GM21360 (cell line): ENCODE measurements around the gene P2RX3.

Experiments
- ATAC-seq: cut with Tn5 transposase; IDR thresholded peaks from one replicate; pipeline ENCODE4 v1.9.1; 2021; ENCODE audit warnings: mild to moderate bottlenecking, moderate library complexity; ENCODE audit not compliant: unreplicated experiment

The P2RX3 gene

GRCh38 chr11:57309106-57310059 is 28.8 kb upstream of the P2RX3 start:
- ATAC-seq = no peak

- no peak for ATAC-seq
These were observed 28.1 kb upstream of the P2RX3 start for GRCh38 chr11:57310091-57310490.

- no peak for ATAC-seq
These were observed 27.5 kb upstream of the P2RX3 start for GRCh38 chr11:57310630-57311086.

- ATAC-seq = peak; percentile 98
These were observed 26.8 kb upstream of the P2RX3 start for GRCh38 chr11:57311109-57311936.

GRCh38 chr11:57312511-57313021 is 25.6 kb upstream of the P2RX3 start:
- ATAC-seq = no peak

- no peak for ATAC-seq
These were observed 24.9 kb upstream of the P2RX3 start for GRCh38 chr11:57313071-57313787.

GRCh38 chr11:57313788-57314135 is 24.4 kb upstream of the P2RX3 start:
- ATAC-seq = no peak

- no peak for ATAC-seq
These were observed 23.8 kb upstream of the P2RX3 start for GRCh38 chr11:57314221-57314973.

- no peak for ATAC-seq
These were observed 22.7 kb upstream of the P2RX3 start for GRCh38 chr11:57315491-57315890.

GRCh38 chr11:57316017-57316416 is 22.1 kb upstream of the P2RX3 start:
- no peak for ATAC-seq

- no peak for ATAC-seq
These were observed 20.0 kb upstream of the P2RX3 start for GRCh38 chr11:57318178-57318577.

- no peak for ATAC-seq
These were observed 18.0 kb upstream of the P2RX3 start for GRCh38 chr11:57320067-57320718.

- no peak for ATAC-seq
These were observed 17.3 kb upstream of the P2RX3 start for GRCh38 chr11:57320719-57321387.

- ATAC-seq = no peak
These were observed 16.5 kb upstream of the P2RX3 start for GRCh38 chr11:57321388-57322255.

- no peak for ATAC-seq
These were observed 15.6 kb upstream of the P2RX3 start for GRCh38 chr11:57322256-57323166.

GRCh38 chr11:57323167-57323854 is 14.8 kb upstream of the P2RX3 start:
- no peak for ATAC-seq

GRCh38 chr11:57323855-57324153 is 14.3 kb upstream of the P2RX3 start:
- ATAC-seq = no peak
